GM21576 (cell line): ENCODE results near the gene MTFP1.
"Not testable (repeated sequence)": the region's sequence is repeated elsewhere in the genome, so short reads cannot be mapped to it uniquely, and the experiment has no call there.

Experiments
- ATAC-seq: cut with Tn5 transposase; IDR thresholded peaks from one replicate; pipeline ENCODE4 v1.9.1; 2021; ENCODE audit warnings: mild to moderate bottlenecking, moderate library complexity; ENCODE audit not compliant: unreplicated experiment

Gene MTFP1

GRCh38 chr22:30425327-30425615 lies 297 bp upstream of the MTFP1 start:
- no peak for ATAC-seq

DNA sequence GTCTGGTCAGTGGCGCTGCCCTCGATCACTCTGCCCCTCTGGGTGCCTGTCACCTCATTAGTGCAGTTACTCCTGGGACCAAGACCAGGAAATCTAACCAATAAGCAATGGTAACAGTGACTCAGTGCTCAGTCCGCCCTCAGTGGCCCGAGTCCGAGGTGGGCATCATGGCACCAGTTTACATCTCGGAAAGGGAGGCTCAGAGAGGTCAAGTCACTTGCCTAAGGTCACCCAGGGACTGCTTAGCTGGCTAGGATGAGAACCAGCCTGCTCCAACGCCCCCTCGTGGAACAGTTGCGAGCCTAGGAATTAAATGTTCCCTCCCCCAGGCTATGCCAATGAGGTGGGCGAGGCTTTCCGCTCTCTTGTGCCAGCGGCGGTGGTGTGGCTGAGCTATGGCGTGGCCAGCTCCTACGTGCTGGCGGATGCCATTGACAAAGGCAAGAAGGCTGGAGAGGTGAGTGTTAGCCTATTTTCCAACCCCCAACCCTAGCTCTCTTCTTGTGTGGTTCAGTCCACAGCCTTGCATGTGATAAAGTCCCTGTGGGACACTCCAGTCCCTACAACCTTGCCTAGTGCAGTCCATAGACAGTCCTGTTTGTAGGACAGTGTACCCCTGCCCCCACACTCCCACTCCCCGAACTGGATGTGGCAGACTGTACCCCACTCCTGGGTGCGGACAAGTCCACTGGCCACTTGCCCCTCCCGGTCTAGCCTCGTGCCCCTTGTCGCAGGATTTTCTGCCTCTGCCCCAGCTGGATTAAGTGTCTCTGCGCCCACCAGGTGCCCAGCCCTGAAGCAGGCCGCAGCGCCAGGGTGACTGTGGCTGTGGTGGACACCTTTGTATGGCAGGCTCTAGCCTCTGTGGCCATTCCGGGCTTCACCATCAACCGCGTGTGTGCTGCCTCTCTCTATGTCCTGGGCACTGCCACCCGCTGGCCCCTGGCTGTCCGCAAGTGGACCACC lies 1.1 kb downstream of the MTFP1 start:
- ATAC-seq: no peak

- ATAC-seq: no peak
Observed at GRCh38 chr22:30427871-30428270, 2.3 kb downstream of the MTFP1 start.

DNA sequence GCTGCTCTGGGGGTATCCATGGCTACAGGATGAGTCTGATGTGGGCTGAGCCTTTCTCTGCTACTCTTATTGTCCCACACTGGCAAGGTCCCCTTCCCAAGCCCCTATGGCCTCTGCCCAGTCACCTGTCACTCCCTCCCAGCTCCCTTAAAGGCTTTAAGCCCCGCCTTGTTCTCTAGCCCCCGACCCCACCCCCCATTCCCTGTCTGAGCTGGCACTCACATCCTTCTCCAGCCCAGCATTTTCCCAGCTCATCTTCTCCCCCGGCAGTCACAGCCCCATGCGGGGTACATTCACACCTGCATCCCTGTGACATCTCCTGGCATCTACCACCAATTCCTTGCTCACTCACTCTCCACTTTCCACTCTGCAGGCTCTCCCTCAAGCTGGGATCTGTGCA lies 4.3 kb downstream of the MTFP1 start:
- no peak for ATAC-seq

DNA sequence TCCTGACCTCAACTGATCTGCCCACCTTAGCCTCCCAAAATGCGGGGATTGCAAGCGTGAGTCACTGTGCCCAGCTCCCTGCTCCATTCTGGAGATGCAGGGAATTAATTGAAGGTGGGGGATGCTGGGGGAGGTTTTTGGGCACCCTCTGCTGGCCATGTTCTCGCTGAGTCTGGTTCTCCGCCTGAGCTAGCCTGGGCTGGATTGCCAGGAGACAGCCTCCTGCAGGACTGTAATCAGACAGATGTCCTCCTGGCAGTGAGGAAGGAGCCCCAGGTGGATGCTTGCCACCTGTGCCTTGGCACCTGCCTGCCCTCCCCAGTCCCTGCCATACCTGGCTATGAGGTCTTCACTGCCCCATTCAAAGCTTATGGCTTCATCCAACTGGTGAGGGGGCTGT lies 5.4 kb downstream of the MTFP1 start:
- ATAC-seq: no peak

- no peak for ATAC-seq
Observed at GRCh38 chr22:30432096-30432495, 6.5 kb downstream of the MTFP1 start.

- ATAC-seq: no peak
Observed at GRCh38 chr22:30432520-30432919, 7.0 kb downstream of the MTFP1 start.

DNA sequence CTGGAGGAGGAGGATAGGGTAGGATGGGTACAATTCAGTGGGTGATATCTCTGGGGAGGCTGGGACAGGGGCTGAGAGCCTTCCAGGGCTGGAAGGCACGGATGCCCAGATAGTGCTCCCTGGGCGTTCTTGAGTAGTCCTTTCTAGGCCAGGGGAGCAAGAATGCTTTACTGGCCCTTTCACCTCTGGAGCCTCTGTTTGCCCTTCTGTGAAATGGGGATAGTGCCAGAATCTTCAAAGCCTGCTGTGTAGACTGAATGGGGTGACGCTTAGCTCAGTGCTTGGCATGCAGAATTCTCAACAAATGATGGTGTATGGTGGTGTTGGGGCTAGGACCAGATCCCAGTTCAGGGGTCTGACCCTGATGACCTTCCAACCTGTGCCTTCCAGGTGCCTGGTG lies 7.7 kb downstream of the MTFP1 start:
- no peak for ATAC-seq

DNA sequence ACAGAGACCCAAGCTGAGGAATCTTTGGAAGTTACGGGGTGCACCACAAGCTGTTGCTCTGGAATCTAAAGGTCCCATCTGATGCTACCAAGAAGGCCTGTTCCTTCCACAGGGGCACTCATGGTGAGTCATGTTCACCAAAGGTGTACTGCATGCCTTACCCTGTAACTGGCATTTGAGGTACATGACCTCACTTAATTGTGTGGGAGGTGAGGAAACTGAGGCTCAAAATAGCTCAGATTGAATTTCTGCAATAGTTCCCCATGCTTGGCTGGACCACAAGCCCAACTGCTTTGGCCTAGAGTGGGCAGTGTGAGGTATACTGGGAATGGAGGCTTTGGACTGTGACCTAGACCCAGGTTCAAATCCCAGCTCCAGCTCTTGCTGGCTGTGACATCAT lies 8.2 kb downstream of the MTFP1 start:
- no peak for ATAC-seq

DNA sequence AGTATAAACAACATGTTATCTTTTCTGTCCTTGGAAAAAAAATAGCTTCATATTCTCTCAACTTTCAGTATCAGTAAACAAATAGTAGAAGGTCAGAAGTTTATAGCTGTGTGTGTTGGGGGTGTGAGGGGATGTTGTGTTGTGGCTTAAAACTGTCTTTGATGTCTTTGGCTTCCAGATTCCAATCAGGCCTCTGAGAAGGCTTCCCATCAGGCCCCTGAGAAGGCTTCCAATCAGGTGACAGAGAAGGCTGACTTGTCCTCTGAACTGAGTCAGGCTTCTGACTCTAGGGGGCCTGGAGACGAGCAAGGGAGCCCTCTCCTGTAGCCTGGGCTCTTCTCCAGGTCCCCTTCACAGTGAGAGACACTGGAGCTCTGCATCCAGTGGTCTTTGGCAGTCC lies 9.3 kb downstream of the MTFP1 start:
- ATAC-seq: no peak

DNA sequence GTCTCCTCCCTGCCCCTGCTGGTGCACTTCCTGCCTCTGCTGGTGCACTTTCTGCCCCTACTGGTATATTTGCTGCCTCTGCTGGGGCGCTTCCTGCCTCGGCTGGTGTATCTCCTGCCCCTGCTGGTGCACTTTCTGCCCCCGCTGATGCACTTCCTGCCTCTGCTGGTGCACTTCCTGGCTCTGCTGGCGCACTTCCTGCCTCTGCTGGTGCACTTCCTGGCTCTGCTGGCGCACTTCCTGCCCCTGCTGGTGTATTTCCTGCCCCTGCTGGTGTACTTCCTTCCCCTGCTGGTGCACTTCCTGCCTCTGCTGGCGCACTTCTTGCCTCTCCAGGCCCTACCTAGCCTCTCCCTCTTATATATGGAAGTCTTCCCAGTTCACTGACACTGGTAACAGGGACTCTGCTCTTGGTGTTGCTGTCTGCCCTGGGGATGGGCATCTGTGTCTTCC lies 10.1 kb downstream of the MTFP1 start:
- ATAC-seq: no peak

DNA sequence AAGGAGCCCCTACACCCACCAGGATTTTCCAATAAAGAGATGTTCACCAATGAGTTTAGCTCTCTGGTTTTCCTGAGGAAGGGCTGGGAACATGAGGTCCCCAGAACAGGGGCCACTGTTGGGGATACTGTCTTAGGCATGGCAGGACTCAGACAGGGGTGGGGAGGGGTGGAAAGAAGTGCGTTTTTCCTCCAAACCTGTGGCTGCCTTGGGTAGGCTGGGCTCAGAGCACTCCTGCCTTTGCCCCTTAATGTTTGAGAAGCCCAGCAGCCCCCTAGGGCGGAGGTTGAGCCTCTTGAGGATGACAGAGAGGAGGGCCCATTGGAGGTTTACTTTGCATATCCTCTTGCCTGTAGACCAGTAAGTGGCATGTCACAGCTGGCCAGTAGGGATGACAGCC lies 10.6 kb downstream of the MTFP1 start:
- ATAC-seq: no peak

GRCh38 chr22:30438559-30438958 lies 13.0 kb downstream of the MTFP1 start:
- no peak for ATAC-seq

- no peak for ATAC-seq
Observed at GRCh38 chr22:30439226-30439625, 13.7 kb downstream of the MTFP1 start.

GRCh38 chr22:30439836-30440235 lies 14.3 kb downstream of the MTFP1 start:
- ATAC-seq: no peak

GRCh38 chr22:30441088-30441487 lies 15.5 kb downstream of the MTFP1 start:
- ATAC-seq: no peak

DNA sequence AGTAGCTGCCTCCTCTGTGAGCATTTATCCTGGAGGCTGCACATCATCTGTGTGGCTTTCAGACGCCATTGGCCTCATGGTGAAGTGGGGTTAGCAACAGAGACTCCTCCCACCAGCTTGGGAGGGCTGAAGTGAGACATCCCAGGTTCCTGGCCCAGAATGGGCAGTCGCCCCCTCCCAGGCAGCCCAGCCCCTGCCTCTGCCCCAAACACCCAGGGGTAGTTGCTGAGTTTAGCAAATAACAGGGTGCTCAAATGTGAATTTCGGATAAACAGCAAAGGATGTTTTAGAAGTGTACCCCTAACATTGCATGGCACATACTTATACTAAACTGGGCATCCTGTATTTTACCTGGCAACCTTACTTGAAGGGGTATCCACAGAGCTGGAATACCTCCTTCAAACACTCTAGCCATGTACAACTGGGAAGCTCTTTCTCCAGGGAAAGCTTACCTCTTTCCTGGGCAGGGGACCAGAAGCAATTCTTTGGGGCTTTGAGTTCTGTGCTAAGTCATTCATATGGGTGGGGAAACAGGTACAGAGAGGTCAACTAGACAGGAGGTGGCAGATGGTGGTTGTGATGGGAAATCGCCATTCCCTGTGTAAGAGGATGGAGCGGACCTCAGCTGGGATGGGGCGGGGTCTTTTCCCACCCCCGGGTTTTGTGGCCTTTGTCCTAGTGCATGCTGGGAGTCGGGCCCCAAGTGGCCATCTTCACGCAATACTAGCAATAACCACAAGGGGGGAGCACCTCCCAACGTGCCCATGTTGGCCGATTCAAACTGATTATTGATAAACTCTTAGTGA lies 19.3 kb downstream of the MTFP1 start:
- ATAC-seq: no peak

- ATAC-seq: no peak
Observed at GRCh38 chr22:30445438-30446145, 20.0 kb downstream of the MTFP1 start.

- no peak for ATAC-seq
Observed at GRCh38 chr22:30447656-30448055, 22.1 kb downstream of the MTFP1 start.

GRCh38 chr22:30451488-30451887 lies 25.9 kb downstream of the MTFP1 start:
- ATAC-seq: not testable (repeated sequence)

DNA sequence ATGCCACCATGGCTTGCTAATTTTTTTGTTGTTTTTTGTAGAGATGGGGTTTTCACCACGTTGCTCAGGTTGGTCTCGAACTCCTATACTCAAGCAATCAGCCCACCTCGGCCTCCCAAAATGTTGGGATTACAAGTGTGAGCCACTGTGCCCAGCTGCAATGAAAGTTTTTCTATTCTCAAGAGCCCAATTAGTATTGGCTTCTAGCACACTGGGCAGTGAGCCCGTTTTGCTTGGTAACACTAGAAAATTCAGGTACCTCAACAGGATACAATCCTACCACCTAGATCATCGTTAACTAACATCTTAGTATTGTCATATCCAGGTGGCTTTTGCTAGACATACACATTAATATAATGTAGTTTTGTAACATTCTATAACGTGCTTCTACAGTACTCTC lies 27.3 kb downstream of the MTFP1 start:
- no peak for ATAC-seq
